Panc1 (cell line): ENCODE measurements around the gene ANO4. TPM values are rescaled to one million over a fixed set of nuclear protein-coding genes. Genes with fewer than 3 reads are reported as not detected.

ENCODE experiments used
- ATAC-seq: fragments of 200-7000 bp; cut with Tn5 transposase; 2 replicates; pipeline ENCODE4 v1.9.1; 2020; ENCODE audit warnings: mild to moderate bottlenecking, moderate library complexity
- BruUV-seq: library from RNA; stranded (reverse); fragments of 400-500 nt; replicated peaks from 2 replicates; lab custom pipeline; 2021; lab: Mats Ljungman, UMichigan
- CTCF ChIA-PET: fragments of 300-600 bp; sonication (Branson Sonifier 250); formaldehyde crosslinking; loops from one replicate; lab custom pipeline; 2022; ENCODE audit warnings: antibody characterized with exemption; lab: Charles Lee
- POLR2A ChIA-PET: fragments of 300-600 bp; sonication (Branson Sonifier 250); formaldehyde crosslinking; loops from one replicate; lab custom pipeline; 2022; ENCODE audit warnings: antibody characterized with exemption; lab: Charles Lee
- DNase-seq: peaks from one replicate; pipeline ENCODE4 v3.0.0-alpha.2; 2010; ENCODE audit warnings: low read depth, low spot score
- H3K27ac ChIP-seq: 2 replicates; pipeline ENCODE4 v1.5.1; 2011; ENCODE audit warnings: mild to moderate bottlenecking, low read length, inconsistent platforms
- H3K27me3 ChIP-seq: fragments of 200-500 bp; sonication (Bioruptor generic); 2 replicates; pipeline ENCODE4 v1.6.0; 2014; ENCODE audit warnings: low read length, inconsistent platforms; ENCODE audit not compliant: control insufficient read depth, insufficient read depth
- H3K36me3 ChIP-seq: fragments of 200-500 bp; sonication (Bioruptor generic); 2 replicates; pipeline ENCODE4 v1.5.1; 2014; ENCODE audit warnings: inconsistent platforms, mild to moderate bottlenecking, low read length, moderate library complexity; ENCODE audit not compliant: control insufficient read depth, insufficient read depth
- H3K4me1 ChIP-seq: 2 replicates; pipeline ENCODE4 v1.5.1; 2011; ENCODE audit warnings: inconsistent platforms, mild to moderate bottlenecking, low read length, moderate library complexity; ENCODE audit not compliant: control insufficient read depth, insufficient read depth
- H3K4me3 ChIP-seq, 2 experiments: 2 replicates each; pipeline ENCODE4 v1.5.1; 2011 to 2012; ENCODE audit warnings: low read depth in 2 of 2, low read length in 2 of 2, mild to moderate bottlenecking in 2 of 2, inconsistent platforms in 1 of 2, moderate library complexity in 1 of 2
- H3K9me3 ChIP-seq: fragments of 200-500 bp; sonication (Bioruptor generic); 2 replicates; pipeline ENCODE4 v1.5.1; 2014; ENCODE audit warnings: low read depth, mild to moderate bottlenecking, inconsistent platforms, low read length, moderate library complexity; ENCODE audit not compliant: control insufficient read depth, insufficient read depth
- POLR2AphosphoS5 ChIP-seq: IDR thresholded peaks from 2 replicates; pipeline ENCODE4 v1.6.1; 2012; ENCODE audit warnings: mild to moderate bottlenecking, low read depth, low read length, moderate library complexity
- SIN3A ChIP-seq: IDR thresholded peaks from 2 replicates; pipeline ENCODE4 v1.6.1; 2012; ENCODE audit warnings: low read depth, mild to moderate bottlenecking, low read length, moderate library complexity, borderline replicate concordance; ENCODE audit not compliant: insufficient read depth
- TCF7L2 ChIP-seq: IDR thresholded peaks from 2 replicates; pipeline ENCODE4 v1.6.1; 2011; ENCODE audit warnings: mild to moderate bottlenecking, low read depth, low read length, inconsistent platforms
- in situ Hi-C: cut with HindIII; loops from 2 replicates; pipeline ENCODE4 v1.10.0; 2016; ENCODE audit warnings: low sequenced_read_pairs, low pct_unique_long_range_greater_than_20kb
- intact Hi-C: fragments of 100-400 bp; cut with micrococcal nuclease; formaldehyde crosslinking; loops from one replicate; pipeline ENCODE4 v1.10.0; 2022; ENCODE audit not compliant: unreplicated experiment
- total RNA-seq: library from RNA; stranded (reverse); gene quantifications from one replicate; pipeline ENCODE4 v1.2.1, GENCODE V29; 2021; ENCODE audit not compliant: unreplicated experiment
- TF ChIP-seq, protein P1 (sequence below): fragments of 450-650 bp; IDR thresholded peaks from 2 replicates; pipeline ENCODE4 v1.5.1; 2017; ENCODE audit warnings: mild to moderate bottlenecking
- TF ChIP-seq, protein P2 (sequence below), 2 experiments: IDR thresholded peaks; 2 replicates each; pipeline ENCODE4 v1.6.1; 2011 to 2012; ENCODE audit warnings: low read depth in 2 of 2, control low read depth in 1 of 2, low read length in 1 of 2, mild to moderate bottlenecking in 1 of 2, moderate library complexity in 1 of 2; ENCODE audit not compliant: insufficient read depth in 1 of 2

Gene ANO4
- total RNA-seq, 1 experiment from 2014 or later, result not detected

DNA sequence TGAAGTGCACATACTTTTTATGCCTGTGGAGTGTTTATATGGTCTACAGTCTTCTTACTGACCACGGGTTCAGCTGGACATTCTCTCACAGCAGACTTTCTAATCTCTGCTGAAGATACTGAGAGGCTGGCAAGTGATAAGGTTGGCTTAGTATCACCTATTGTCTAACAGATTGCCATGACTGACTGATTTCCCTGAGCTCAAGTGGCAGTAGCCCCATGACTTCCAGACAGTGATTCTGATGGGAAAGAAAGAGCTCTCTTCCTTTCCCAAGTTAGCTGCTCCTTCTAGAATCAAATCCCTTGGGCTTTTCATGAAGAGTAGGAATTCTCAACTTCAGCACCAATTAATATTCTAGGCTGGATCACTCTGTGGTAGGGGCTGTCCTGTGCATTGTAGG lies 141.4 kb downstream of the ANO4 start:
- DNase-seq (no peak), ATAC-seq (no peak)
- POLR2A ChIA-PET, result no interaction called here
- Histone ChIP-seq H3K36me3 (no peaks in the 10 kb centered on the region), H3K9me3 (no peaks in the 10 kb centered on the region), H3K4me3 (no peak overlapping the region), H3K27me3 (no peaks in the 10 kb centered on the region), H3K27ac (no peak overlapping the region), H3K4me1 (no peaks in the 10 kb centered on the region)
- BruUV-seq, result no TSS peak
- TF ChIP-seq, protein P1, sequence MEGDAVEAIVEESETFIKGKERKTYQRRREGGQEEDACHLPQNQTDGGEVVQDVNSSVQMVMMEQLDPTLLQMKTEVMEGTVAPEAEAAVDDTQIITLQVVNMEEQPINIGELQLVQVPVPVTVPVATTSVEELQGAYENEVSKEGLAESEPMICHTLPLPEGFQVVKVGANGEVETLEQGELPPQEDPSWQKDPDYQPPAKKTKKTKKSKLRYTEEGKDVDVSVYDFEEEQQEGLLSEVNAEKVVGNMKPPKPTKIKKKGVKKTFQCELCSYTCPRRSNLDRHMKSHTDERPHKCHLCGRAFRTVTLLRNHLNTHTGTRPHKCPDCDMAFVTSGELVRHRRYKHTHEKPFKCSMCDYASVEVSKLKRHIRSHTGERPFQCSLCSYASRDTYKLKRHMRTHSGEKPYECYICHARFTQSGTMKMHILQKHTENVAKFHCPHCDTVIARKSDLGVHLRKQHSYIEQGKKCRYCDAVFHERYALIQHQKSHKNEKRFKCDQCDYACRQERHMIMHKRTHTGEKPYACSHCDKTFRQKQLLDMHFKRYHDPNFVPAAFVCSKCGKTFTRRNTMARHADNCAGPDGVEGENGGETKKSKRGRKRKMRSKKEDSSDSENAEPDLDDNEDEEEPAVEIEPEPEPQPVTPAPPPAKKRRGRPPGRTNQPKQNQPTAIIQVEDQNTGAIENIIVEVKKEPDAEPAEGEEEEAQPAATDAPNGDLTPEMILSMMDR, result no peak
- TF ChIP-seq SIN3A (no peak), POLR2AphosphoS5 (no peak), TCF7L2 (no peak)
- TF ChIP-seq, protein P2, sequence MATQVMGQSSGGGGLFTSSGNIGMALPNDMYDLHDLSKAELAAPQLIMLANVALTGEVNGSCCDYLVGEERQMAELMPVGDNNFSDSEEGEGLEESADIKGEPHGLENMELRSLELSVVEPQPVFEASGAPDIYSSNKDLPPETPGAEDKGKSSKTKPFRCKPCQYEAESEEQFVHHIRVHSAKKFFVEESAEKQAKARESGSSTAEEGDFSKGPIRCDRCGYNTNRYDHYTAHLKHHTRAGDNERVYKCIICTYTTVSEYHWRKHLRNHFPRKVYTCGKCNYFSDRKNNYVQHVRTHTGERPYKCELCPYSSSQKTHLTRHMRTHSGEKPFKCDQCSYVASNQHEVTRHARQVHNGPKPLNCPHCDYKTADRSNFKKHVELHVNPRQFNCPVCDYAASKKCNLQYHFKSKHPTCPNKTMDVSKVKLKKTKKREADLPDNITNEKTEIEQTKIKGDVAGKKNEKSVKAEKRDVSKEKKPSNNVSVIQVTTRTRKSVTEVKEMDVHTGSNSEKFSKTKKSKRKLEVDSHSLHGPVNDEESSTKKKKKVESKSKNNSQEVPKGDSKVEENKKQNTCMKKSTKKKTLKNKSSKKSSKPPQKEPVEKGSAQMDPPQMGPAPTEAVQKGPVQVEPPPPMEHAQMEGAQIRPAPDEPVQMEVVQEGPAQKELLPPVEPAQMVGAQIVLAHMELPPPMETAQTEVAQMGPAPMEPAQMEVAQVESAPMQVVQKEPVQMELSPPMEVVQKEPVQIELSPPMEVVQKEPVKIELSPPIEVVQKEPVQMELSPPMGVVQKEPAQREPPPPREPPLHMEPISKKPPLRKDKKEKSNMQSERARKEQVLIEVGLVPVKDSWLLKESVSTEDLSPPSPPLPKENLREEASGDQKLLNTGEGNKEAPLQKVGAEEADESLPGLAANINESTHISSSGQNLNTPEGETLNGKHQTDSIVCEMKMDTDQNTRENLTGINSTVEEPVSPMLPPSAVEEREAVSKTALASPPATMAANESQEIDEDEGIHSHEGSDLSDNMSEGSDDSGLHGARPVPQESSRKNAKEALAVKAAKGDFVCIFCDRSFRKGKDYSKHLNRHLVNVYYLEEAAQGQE (IDR thresholded peaks at IDR 0.05; ENCODE audit: insufficient read depth in 1 of 2, low read depth in 2 of 2, low read length in 1 of 2), result no peak
- CTCF ChIA-PET, result no interaction called here
- in situ Hi-C loops (no loop called here), intact Hi-C loops (no loop called here)

DNA sequence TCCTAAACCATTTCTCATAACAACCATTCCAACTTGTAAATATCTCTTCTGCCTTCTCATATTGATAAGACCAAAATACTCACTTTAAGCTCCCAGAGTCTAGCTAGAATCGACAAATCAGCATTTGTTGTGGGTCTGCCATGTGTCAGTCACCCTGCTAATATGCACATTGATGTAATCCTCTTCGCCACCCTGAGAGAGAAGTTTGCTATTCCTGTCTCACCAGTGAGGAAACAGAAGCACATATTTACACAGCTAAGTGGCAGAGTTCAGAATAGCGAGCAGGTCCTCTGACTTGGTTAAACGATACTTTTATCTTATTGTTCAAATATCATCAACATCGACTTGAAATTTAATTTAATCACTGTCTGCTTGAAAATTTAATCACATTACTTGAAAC lies 142.1 kb downstream of the ANO4 start:
- TF ChIP-seq SIN3A, result no peak
- TF ChIP-seq, protein P1, result no peak
- TF ChIP-seq POLR2AphosphoS5, result no peak
- no peak for TF ChIP-seq TCF7L2
- TF ChIP-seq, protein P2 (IDR thresholded peaks at IDR 0.05; ENCODE audit: insufficient read depth in 1 of 2, low read depth in 2 of 2, low read length in 1 of 2), result no peak

More for the DNA sequence above, 142.1 kb downstream of the ANO4 start:
- Histone ChIP-seq H3K27ac (no peak overlapping the region), H3K36me3 (no peaks in the 10 kb centered on the region), H3K9me3 (no peaks in the 10 kb centered on the region), H3K4me3 (no peak overlapping the region), H3K4me1 (no peaks in the 10 kb centered on the region), H3K27me3 (no peaks in the 10 kb centered on the region)
- BruUV-seq, result no TSS peak
- in situ Hi-C loops, result no loop called here
- no peak for ATAC-seq
- ChIA-PET CTCF (no interaction called here), POLR2A (no interaction called here)
- intact Hi-C loops, result no loop called here
- DNase-seq, result no peak
